HG02642 (cell line): ENCODE data around the gene BCL2L13.
"Not testable (repeated sequence)": the region's sequence is repeated elsewhere in the genome, so short reads cannot be mapped to it uniquely, and the experiment has no call there.

ENCODE experiments used
- ATAC-seq: cut with Tn5 transposase; IDR thresholded peaks from one replicate; pipeline ENCODE4 v1.9.1; 2021; ENCODE audit warnings: mild to moderate bottlenecking; ENCODE audit not compliant: unreplicated experiment, poor library complexity

The BCL2L13 gene

GRCh38 chr22:17633998-17634323, 4.6 kb upstream of the BCL2L13 start:
- ATAC-seq: no peak

GRCh38 chr22:17634696-17635095, 3.9 kb upstream of the BCL2L13 start:
- ATAC-seq: no peak

GRCh38 chr22:17636850-17637249, 1.7 kb upstream of the BCL2L13 start:
- ATAC-seq: not testable (repeated sequence)

GRCh38 chr22:17637490-17638181, 921 bp upstream of the BCL2L13 start:
- no peak for ATAC-seq

DNA sequence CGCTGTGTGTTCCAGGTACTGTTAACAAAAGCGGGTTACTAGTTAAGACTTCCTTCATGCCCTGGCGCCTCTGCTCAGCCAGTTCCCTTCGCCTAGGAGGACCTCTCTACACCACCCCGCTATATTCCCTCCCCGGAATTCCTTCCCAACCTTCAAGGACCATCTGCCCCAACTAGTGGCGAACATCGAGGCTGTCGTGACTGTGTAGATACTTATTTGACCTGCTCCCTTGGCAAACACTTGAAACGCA, 450 bp upstream of the BCL2L13 start:
- peak; percentile 19 for ATAC-seq

DNA sequence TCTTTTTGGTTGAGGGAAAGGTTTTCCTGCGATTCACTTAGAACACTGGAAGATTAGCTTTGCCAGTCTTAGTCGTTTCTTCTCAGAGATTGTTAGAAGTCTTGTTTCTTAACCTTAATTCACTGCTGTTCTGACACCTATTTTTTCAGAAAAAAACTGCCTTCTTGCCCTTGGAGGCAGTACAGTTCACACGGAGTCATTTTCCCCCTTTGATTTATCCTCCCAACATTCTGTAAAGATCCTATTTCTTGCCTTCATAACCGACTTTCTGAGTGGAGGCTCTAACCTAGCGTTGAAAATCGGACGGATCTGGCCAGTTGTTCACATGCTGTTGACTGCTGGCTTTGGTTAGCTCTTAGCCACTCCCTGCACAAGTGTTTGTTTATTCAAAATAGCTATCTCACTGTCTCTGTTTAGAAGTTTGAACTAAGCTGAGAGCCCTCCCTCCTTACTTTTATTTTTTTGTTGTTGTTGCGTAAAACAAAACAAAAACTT, 737 bp downstream of the BCL2L13 start:
- peak; percentile 45 for ATAC-seq

DNA sequence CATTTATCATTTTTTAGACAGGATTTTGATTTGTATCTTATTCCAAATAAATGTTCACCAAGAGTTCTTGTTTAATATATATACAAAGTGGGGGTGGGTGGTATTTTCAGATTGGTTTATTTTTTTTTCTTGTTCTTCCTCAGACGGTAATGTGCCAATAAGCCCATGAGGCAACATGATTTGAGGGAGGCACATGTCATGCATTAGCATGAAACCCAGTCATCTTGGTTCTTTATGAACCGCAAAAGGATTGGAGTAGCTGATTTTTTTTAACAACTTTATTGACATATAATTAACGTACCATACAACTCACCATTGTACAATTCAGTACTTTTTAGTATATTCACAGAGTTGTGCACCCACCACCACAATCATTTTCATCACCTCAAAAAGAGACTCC, 2.7 kb downstream of the BCL2L13 start:
- no peak for ATAC-seq

DNA sequence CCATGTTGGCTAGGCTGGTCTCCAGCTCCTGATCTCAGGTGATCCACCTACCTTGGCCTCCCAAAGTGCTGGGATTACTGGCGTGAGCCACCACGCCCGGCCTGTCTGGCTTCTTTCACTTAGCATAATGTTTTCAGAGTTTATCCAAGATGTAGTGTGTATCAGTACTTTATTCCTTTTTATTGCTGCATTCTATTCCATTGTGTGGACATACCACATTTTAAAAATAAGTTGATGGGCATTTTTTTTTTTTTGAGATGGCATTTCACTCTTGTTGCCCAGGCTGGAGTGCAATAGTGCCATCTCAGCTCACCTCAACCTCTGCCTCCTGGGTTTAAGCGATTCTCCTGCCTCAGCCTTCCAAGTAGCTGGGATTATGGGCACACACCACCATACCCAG, 3.8 kb downstream of the BCL2L13 start:
- not testable (repeated sequence) for ATAC-seq

GRCh38 chr22:17647452-17647851, 8.9 kb downstream of the BCL2L13 start:
- ATAC-seq: no peak

GRCh38 chr22:17647991-17648390, 9.4 kb downstream of the BCL2L13 start:
- ATAC-seq: no peak

- ATAC-seq: no peak
Measured at GRCh38 chr22:17648569-17648968, 10.0 kb downstream of the BCL2L13 start.

- ATAC-seq: no peak
Measured at GRCh38 chr22:17655289-17655688, 16.7 kb downstream of the BCL2L13 start.

DNA sequence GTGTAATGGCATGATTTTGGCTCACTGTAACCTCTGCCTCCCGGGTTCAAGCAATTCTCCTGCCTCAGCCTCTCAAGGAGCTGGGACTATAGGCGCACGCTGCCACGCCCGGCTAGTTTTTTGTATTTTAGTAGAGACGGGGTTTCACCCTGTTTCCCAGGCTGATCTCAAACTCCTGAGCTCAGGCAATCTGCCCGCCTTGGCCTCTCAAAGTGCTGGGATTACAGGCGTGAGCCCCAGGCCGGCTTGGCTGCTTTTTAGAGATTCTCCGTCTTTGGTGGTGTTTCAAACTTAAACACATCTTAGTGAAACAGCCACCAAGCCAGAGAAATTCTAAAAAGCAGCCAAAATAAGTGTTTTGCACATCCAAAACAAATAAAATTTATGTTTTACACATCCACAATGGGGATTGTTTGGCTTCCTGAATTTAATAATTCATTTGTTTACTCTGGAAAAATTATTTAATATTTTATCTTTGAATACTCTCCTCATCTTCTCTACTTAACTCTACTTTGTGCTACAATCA, 18.4 kb downstream of the BCL2L13 start:
- no peak for ATAC-seq

DNA sequence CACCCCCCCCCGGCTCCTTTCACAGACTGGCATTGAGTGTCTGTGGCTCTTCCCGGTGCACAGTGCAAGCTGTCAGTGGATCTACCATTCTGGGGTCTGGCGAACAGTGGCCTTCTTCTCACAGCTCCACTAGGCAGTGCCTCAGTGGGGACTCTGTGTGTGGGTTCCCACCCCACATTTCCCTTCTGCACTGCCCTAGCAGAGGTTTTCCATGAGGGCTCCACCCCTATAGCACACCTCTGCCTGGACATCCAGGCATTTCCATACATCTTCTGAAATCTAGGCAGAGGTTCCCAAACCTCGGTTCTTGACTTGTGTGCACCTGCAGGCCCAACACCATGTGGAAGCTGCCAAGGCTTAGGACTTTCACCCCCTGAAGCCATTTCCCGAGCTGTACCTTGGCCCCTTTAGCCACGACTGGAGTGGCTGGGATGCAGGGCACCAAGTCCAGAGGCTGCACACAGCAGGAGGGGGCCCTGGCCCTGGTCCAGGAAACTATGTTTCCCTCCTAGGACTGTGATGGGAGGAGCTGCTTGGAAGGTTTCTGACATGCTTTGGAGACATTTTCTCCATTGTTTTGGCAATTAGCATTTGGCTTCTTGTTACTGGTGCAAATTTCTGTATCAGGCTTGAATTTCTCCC, 26.0 kb downstream of the BCL2L13 start:
- no peak for ATAC-seq

- ATAC-seq: no peak
Measured at GRCh38 chr22:17665248-17665647, 26.7 kb downstream of the BCL2L13 start.

GRCh38 chr22:17665854-17666253, 27.3 kb downstream of the BCL2L13 start:
- ATAC-seq: no peak

DNA sequence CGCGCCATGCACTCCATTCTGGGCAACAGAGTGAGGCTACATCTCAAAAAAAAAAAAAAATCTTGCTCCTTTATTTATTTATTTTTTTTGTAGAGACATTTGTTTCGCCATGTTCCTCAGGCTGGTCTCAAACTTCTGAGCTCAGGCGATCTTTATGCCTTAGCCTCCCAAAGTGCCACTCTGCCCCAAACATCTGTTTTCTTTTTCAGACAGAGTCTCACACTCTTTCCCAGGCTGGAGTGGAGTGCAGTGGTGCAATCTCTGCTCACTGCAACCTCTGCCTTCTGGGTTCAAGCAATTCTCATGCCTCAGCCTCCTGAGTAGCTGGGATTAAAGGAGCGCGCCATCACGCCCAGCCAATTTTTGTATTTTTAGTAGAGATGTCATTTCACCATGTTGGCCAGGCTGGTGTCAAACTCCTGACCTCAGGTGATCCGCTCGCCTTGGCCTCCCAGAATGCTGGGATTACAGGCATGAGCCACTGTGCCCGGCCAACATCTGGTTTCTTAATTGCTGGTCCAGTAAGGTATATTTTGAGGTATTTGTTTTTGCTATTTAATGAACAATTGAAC, 33.0 kb downstream of the BCL2L13 start:
- not testable (repeated sequence) for ATAC-seq

DNA sequence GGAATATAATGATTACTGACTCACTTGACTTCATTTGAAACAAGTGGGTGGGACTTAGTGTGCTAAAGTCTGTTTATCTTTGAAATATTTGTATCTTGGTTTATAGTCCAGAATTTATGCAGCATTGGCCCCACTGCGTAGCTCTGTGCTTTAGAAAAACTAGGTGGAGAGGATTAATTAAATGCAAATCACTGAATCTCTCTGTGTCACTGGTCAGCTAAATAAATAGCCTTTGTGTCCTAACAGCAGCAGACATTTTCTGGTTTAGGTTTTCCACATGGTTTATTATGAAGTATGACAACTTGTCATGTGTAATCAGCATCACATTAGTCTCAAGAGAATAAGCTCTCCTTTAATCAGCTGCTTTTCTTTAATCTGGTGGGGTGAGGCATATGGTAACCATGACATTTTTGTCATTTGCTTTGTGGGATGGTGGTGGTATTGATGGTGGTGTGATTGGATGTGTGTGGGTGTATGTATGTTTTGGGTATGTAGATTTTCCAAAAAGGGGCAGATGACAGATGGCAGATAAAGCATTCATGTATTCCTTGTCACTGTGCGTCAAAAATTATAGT, 33.9 kb downstream of the BCL2L13 start:
- ATAC-seq: no peak

DNA sequence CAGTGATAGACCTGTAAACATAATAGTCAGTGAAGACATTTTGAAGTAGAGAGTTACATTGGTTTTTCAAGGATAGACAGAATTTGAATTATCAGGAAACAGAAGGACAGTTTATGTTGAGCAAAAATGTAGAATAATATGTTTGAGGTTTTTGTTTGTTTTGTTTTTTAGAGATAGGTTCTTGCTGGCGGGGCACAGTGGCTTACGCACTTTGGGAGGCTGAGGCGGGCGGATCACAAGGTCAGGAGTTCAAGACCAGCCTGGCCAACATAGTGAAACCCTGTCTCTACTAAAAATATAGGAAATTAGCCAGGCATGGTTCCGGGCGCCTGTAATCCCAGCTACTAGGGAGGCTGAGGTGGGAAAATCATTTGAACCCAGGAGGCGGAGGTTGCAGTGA, 35.6 kb downstream of the BCL2L13 start:
- ATAC-seq: no peak

DNA sequence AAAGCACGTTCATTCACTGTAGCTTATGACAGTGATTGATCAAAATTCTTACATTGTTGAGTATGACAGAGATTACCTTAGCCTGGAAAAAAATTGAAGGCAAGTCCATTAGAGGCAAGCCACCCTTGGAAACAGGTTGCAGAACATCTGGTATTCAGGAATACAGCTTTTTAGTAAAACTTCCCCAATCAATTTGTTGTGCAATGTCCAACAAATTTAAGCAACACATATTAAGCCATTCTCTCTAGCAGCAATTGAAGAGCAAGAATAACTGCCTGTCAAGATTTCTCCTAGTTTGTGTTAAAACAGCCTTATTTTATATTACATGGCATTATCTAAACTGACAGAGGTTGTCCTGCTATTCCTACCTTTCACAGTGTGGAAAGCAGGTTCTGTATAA, 37.0 kb downstream of the BCL2L13 start:
- ATAC-seq: no peak

GRCh38 chr22:17678817-17679385, 40.3 kb downstream of the BCL2L13 start:
- no peak for ATAC-seq
